B cell (primary cell): Measurements from ENCODE around the gene PI4KA. TPM values are rescaled to one million over a fixed set of nuclear protein-coding genes. Genes with fewer than 3 reads are reported as not detected.

Experiments
- ATAC-seq: fragments of 200-7000 bp; cut with Tn5 transposase; one replicate; pipeline ENCODE4 v1.10.0; 2021; ENCODE audit warnings: low read depth, mild to moderate bottlenecking, moderate number of reproducible peaks, moderate library complexity
- CTCF ChIA-PET: fragments of 350-600 bp; sonication (Branson Sonifier 250); formaldehyde crosslinking; loops from one replicate; lab custom pipeline; 2021; ENCODE audit warnings: antibody characterized with exemption, inconsistent platforms; lab: Charles Lee
- POLR2A ChIA-PET: fragments of 350-600 bp; sonication (Branson Sonifier 250); formaldehyde crosslinking; loops from one replicate; lab custom pipeline; 2021; ENCODE audit warnings: antibody characterized with exemption; lab: Charles Lee
- DNase-seq: peaks from one replicate; pipeline ENCODE4 v3.0.0; 2013
- H2AFZ ChIP-seq: 2 replicates; pipeline ENCODE4 v1.6.1; 2012; ENCODE audit warnings: mild to moderate bottlenecking, low read depth, low read length; ENCODE audit not compliant: insufficient read depth, poor library complexity, severe bottlenecking
- H3K27ac ChIP-seq, 2 donors: 1 replicate in 1 of 2; 2 replicates in 1 of 2; pipeline ENCODE4 v1.5.1; 2012 to 2013; ENCODE audit warnings: low read length in 2 of 2, mild to moderate bottlenecking in 2 of 2, moderate library complexity in 1 of 2
- H3K27me3 ChIP-seq, 4 experiments: fragments of 200-600 bp in 1 of 4; sonication (generic) in 1 of 4; replicated peaks in 1 of 4; 1 replicate in 2 of 4; 2 replicates in 2 of 4; pipeline versions ENCODE4 v1.6.1 to v1.7.0; 2013 to 2016; ENCODE audit warnings: low read length in 3 of 4, mild to moderate bottlenecking in 2 of 4, mixed read lengths in 1 of 4, moderate library complexity in 1 of 4; ENCODE audit not compliant: insufficient read depth in 4 of 4, control insufficient read depth in 3 of 4; ENCODE audit errors: control extremely low read depth in 1 of 4
- H3K36me3 ChIP-seq, 2 experiments: replicated peaks in 1 of 2; 1 replicate in 1 of 2; 2 replicates in 1 of 2; pipeline versions ENCODE4 v1.6.1 to v1.7.1; 2013; ENCODE audit warnings: low read length in 1 of 2; ENCODE audit not compliant: insufficient read depth in 2 of 2, control insufficient read depth in 1 of 2; ENCODE audit errors: control extremely low read depth in 1 of 2, extremely low read depth in 1 of 2
- H3K4me1 ChIP-seq, 2 donors: fragments of 200-600 bp in 1 of 2; sonication (generic) in 1 of 2; 1 replicate in 1 of 2; 2 replicates in 1 of 2; pipeline versions ENCODE4 v1.5.1 to v1.6.1; 2013 to 2017; ENCODE audit warnings: low read length in 2 of 2; ENCODE audit not compliant: control insufficient read depth in 2 of 2, insufficient read depth in 2 of 2
- H3K4me2 ChIP-seq: replicated peaks from 2 replicates; pipeline ENCODE3; 2012; ENCODE audit warnings: mild to moderate bottlenecking, low read depth, low read length; ENCODE audit not compliant: poor library complexity, severe bottlenecking
- H3K4me3 ChIP-seq, 5 experiments: fragments of 200-600 bp in 1 of 5; sonication (generic) in 1 of 5; 1 replicate in 3 of 5; 2 replicates in 2 of 5; pipeline versions ENCODE4 v1.5.1 to v1.7.0; 2011 to 2016; ENCODE audit warnings: low read length in 4 of 5, mild to moderate bottlenecking in 4 of 5, low read depth in 2 of 5, control low read depth in 1 of 5, moderate library complexity in 1 of 5; ENCODE audit not compliant: insufficient read depth in 1 of 5; ENCODE audit errors: control extremely low read depth in 1 of 5, extremely low read depth in 1 of 5
- H3K79me2 ChIP-seq: fragments of 200-600 bp; sonication (generic); one replicate; pipeline ENCODE4 v1.6.0; 2016; ENCODE audit warnings: low read length; ENCODE audit not compliant: control insufficient read depth, insufficient read depth
- H3K9ac ChIP-seq: fragments of 200-600 bp; sonication (generic); 2 replicates; pipeline ENCODE4 v1.6.1; 2017; ENCODE audit warnings: mild to moderate bottlenecking, low read length, moderate library complexity
- H3K9me3 ChIP-seq, 3 donors: one replicate each; pipeline versions ENCODE4 v1.6.1 to v1.7.1; 2013; ENCODE audit warnings: low read length in 2 of 3; ENCODE audit not compliant: control insufficient read depth in 2 of 3, insufficient read depth in 1 of 3; ENCODE audit errors: control extremely low read depth in 1 of 3
- H4K20me1 ChIP-seq: 2 replicates; pipeline ENCODE4 v1.6.0; 2012; ENCODE audit warnings: mild to moderate bottlenecking, low read length; ENCODE audit not compliant: insufficient read depth, control insufficient read depth, poor library complexity, severe bottlenecking
- H3K27ac Mint-ChIP-seq: one replicate; pipeline ENCODE4 v1.8.0; 2021; ENCODE audit warnings: mixed read lengths
- H3K27me3 Mint-ChIP-seq: one replicate; pipeline ENCODE4 v1.8.0; 2021; ENCODE audit warnings: mixed read lengths
- H3K4me1 Mint-ChIP-seq: one replicate; pipeline ENCODE4 v1.8.0; 2021; ENCODE audit warnings: mixed read lengths
- H3K4me3 Mint-ChIP-seq: one replicate; pipeline ENCODE4 v1.8.0; 2021; ENCODE audit warnings: mixed read lengths
- H3K9me3 Mint-ChIP-seq: one replicate; pipeline ENCODE4 v1.8.0; 2022; ENCODE audit warnings: mixed read lengths; ENCODE audit not compliant: insufficient read depth
- EZH2 ChIP-seq: IDR thresholded peaks from 2 replicates; pipeline ENCODE4 v1.6.1; 2012; ENCODE audit warnings: borderline replicate concordance, low read depth, mild to moderate bottlenecking, moderate library complexity, low read length; ENCODE audit not compliant: insufficient read depth, poor library complexity, severe bottlenecking
- WGBS: methylation state at CpG from one replicate; pipeline ENCODE4 v1.1.5; 2013; ENCODE audit warnings: missing lambda C conversion rate; ENCODE audit not compliant: insufficient coverage; 5-methylcytosine and 5-hydroxymethylcytosine counted together
- intact Hi-C: fragments of 100-400 bp; cut with micrococcal nuclease; formaldehyde crosslinking; loops from one replicate; pipeline ENCODE4 v1.10.0; 2022
- polyA plus RNA-seq: library from polyadenylated mRNA; depleted of rRNA; stranded (reverse); fragments of >200 nt; gene quantifications from 2 replicates; pipeline ENCODE4 v1.2.3, GENCODE V29; 2012
- total RNA-seq, 2 donors: library from RNA; stranded (reverse); fragments of 120-200 nt in 1 of 2; gene quantifications; 1 replicate in 1 of 2; 2 replicates in 1 of 2; pipeline versions ENCODE4 v1.2.3 to v1.2.4, GENCODE V29; 2013 to 2022
- TF ChIP-seq, protein P1 (sequence below): fragments of 200-600 bp; IDR thresholded peaks from one replicate; pipeline ENCODE4 v1.8.0; 2022; ENCODE audit warnings: antibody characterized with exemption, mild to moderate bottlenecking

Gene PI4KA
- total and polyA plus RNA-seq, 2 donors (not counting 1 experiment from before 2014, with no cell fraction given), result 85.9 to 156 TPM

- H3K27me3 Mint-ChIP-seq, result no peaks in the 10 kb centered on the region
- CTCF ChIA-PET, result no interaction called here
- no peak overlapping the region for H3K4me3 Mint-ChIP-seq
- no peaks in the 10 kb centered on the region for H3K9me3 Mint-ChIP-seq
- Histone ChIP-seq H3K36me3 (peaks cover 5 to 85% of the 10 kb centered on the region in 2 experiments), H3K4me3 (no peak overlapping the region), H3K4me2 (no peak overlapping the region), H3K4me1 (no peaks in the 10 kb centered on the region), H3K79me2 (no peaks in the 10 kb centered on the region), H4K20me1 (no peaks in the 10 kb centered on the region), H3K27me3 (no peaks in the 10 kb centered on the region), H3K9me3 (no peaks in the 10 kb centered on the region), H3K9ac (no peak overlapping the region), H2AFZ (no peak overlapping the region), H3K27ac (no peak overlapping the region)
- ATAC-seq, result no peak
- intact Hi-C loops, result no loop called here
- peaks cover 8% of the 10 kb centered on the region for H3K4me1 Mint-ChIP-seq
- H3K27ac Mint-ChIP-seq, result no peak overlapping the region
- POLR2A ChIA-PET, result no interaction called here
- TF ChIP-seq EZH2, result no peak
- TF ChIP-seq, protein P1, sequence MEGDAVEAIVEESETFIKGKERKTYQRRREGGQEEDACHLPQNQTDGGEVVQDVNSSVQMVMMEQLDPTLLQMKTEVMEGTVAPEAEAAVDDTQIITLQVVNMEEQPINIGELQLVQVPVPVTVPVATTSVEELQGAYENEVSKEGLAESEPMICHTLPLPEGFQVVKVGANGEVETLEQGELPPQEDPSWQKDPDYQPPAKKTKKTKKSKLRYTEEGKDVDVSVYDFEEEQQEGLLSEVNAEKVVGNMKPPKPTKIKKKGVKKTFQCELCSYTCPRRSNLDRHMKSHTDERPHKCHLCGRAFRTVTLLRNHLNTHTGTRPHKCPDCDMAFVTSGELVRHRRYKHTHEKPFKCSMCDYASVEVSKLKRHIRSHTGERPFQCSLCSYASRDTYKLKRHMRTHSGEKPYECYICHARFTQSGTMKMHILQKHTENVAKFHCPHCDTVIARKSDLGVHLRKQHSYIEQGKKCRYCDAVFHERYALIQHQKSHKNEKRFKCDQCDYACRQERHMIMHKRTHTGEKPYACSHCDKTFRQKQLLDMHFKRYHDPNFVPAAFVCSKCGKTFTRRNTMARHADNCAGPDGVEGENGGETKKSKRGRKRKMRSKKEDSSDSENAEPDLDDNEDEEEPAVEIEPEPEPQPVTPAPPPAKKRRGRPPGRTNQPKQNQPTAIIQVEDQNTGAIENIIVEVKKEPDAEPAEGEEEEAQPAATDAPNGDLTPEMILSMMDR, result no peak
- WGBS, result 97% methylated on average over 10 of the region's 10 CpGs
- DNase-seq, result no peak
These were observed 59.6 kb downstream of the PI4KA start for GRCh38 chr22:20798974-20799373.

- intact Hi-C loops, result no loop called here
- no peak overlapping the region for H2AFZ ChIP-seq
- H3K36me3 ChIP-seq, result peaks cover 5 to 79% of the 10 kb centered on the region in 2 experiments
- 100% methylated on average over 2 of the region's 5 CpGs for WGBS
- H3K4me1 ChIP-seq, result no peaks in the 10 kb centered on the region
- no peaks in the 10 kb centered on the region for H3K27me3 ChIP-seq
- Mint-ChIP-seq H3K4me1 (peaks cover 8% of the 10 kb centered on the region), H3K27ac (no peak overlapping the region), H3K9me3 (no peaks in the 10 kb centered on the region), H3K27me3 (no peaks in the 10 kb centered on the region), H3K4me3 (no peak overlapping the region)
- DNase-seq (no peak), ATAC-seq (no peak)
- H3K79me2 ChIP-seq, result no peaks in the 10 kb centered on the region
- CTCF ChIA-PET, result no interaction called here
- POLR2A ChIA-PET, result no interaction called here
- H3K4me3 ChIP-seq, result no peak overlapping the region
- H3K9ac ChIP-seq, result no peak overlapping the region
- H3K9me3 ChIP-seq, result no peaks in the 10 kb centered on the region
- no peaks in the 10 kb centered on the region for H4K20me1 ChIP-seq
- no peak overlapping the region for H3K27ac ChIP-seq
- TF ChIP-seq, protein P1, result no peak
- no peak for TF ChIP-seq EZH2
- no peak overlapping the region for H3K4me2 ChIP-seq
These were observed 60.4 kb downstream of the PI4KA start for GRCh38 chr22:20798218-20798617.
